Measurements from ENCODE around the gene FBXO34.

FBXO34 gene

GRCh38 chr14:55377236-55377635 is 106.0 kb downstream of the FBXO34 start:
- WGBS (ENCODE audit: extremely low coverage, insufficient coverage, insufficient read length), result no CpG with 5 or more reads among the region's 5 CpGs
- Histone ChIP-seq H3K14ac (ENCODE audit: low read length) (no peak overlapping the region), H3K27me3 (ENCODE audit: insufficient read depth, low read length) (no peaks in the 10 kb centered on the region)

GRCh38 chr14:55381040-55381439 is 109.8 kb downstream of the FBXO34 start:
- Histone ChIP-seq H3K27ac (ENCODE audit: low read depth, low read length) (no peak overlapping the region), H2BK120ac (ENCODE audit: insufficient read depth, low read length, poor library complexity) (no peak overlapping the region), H3K4me3 (ENCODE audit: low read depth, low read length) (no peak overlapping the region), H2AK5ac (ENCODE audit: low read length) (no peak overlapping the region), H3K4ac (ENCODE audit: low read depth, low read length) (no peak overlapping the region), H2AFZ (ENCODE audit: insufficient read depth, low read length, poor library complexity) (no peak overlapping the region), H4K91ac (ENCODE audit: low read depth, low read length) (no peak overlapping the region), H3K23ac (ENCODE audit: low read length) (no peak overlapping the region), H4K12ac (ENCODE audit: low read depth, low read length) (no peak overlapping the region), H4K8ac (ENCODE audit: low read depth, low read length) (no peak overlapping the region), H3K4me1 (ENCODE audit: control insufficient read depth in 1 of 2, insufficient read depth in 2 of 2, low read length in 2 of 2) (peaks cover 0 to 3% of the 10 kb centered on the region in 2 experiments), H3K79me2 (ENCODE audit: control insufficient read depth, insufficient read depth, low read length, poor library complexity) (no peaks in the 10 kb centered on the region), H3K18ac (ENCODE audit: low read length) (no peak overlapping the region), H3K14ac (ENCODE audit: low read length) (no peak overlapping the region), H3K9ac (ENCODE audit: low read length) (no peak overlapping the region), H3K27me3 (ENCODE audit: insufficient read depth, low read length) (no peaks in the 10 kb centered on the region), H2BK12ac (ENCODE audit: low read length) (no peak overlapping the region), H3K79me1 (ENCODE audit: low read length) (no peaks in the 10 kb centered on the region), H3K4me2 (ENCODE audit: low read length) (no peak overlapping the region), H3K36me3 (ENCODE audit: control insufficient read depth in 1 of 2, insufficient read depth in 2 of 2, low read length in 2 of 2) (peaks cover 6 to 17% of the 10 kb centered on the region in 2 experiments), H3K9me3 (ENCODE audit: insufficient read depth, low read depth, low read length) (no peaks in the 10 kb centered on the region), H2BK5ac (ENCODE audit: low read depth, low read length, poor library complexity) (no peak overlapping the region)
- peak; percentile 11 to 69 for DNase-seq
- no CpG with 5 or more reads among the region's 5 CpGs for WGBS (ENCODE audit: extremely low coverage, insufficient coverage, insufficient read length)

More at GRCh38 chr14:55377236-55377635, 106.0 kb downstream of the FBXO34 start:
- Histone ChIP-seq H4K91ac (ENCODE audit: low read depth, low read length) (no peak overlapping the region), H2AK5ac (ENCODE audit: low read length) (no peak overlapping the region), H3K79me1 (ENCODE audit: low read length) (no peaks in the 10 kb centered on the region), H2BK12ac (ENCODE audit: low read length) (no peak overlapping the region), H3K36me3 (ENCODE audit: control insufficient read depth in 1 of 2, insufficient read depth in 2 of 2, low read length in 2 of 2) (peaks cover 4 to 12% of the 10 kb centered on the region in 2 experiments), H3K23ac (ENCODE audit: low read length) (no peak overlapping the region), H2BK120ac (ENCODE audit: insufficient read depth, low read length, poor library complexity) (no peak overlapping the region), H4K12ac (ENCODE audit: low read depth, low read length) (no peak overlapping the region), H3K4me1 (ENCODE audit: control insufficient read depth in 1 of 2, insufficient read depth in 2 of 2, low read length in 2 of 2) (peaks cover 0 to 3% of the 10 kb centered on the region in 2 experiments), H3K4ac (ENCODE audit: low read depth, low read length) (no peak overlapping the region), H3K9me3 (ENCODE audit: insufficient read depth, low read depth, low read length) (no peaks in the 10 kb centered on the region), H3K4me2 (ENCODE audit: low read length) (no peak overlapping the region), H3K4me3 (ENCODE audit: low read depth, low read length) (no peak overlapping the region), H3K79me2 (ENCODE audit: control insufficient read depth, insufficient read depth, low read length, poor library complexity) (no peaks in the 10 kb centered on the region), H2AFZ (ENCODE audit: insufficient read depth, low read length, poor library complexity) (no peak overlapping the region), H3K18ac (ENCODE audit: low read length) (no peak overlapping the region), H4K8ac (ENCODE audit: low read depth, low read length) (no peak overlapping the region), H3K27ac (ENCODE audit: low read depth, low read length) (no peak overlapping the region), H3K9ac (ENCODE audit: low read length) (no peak overlapping the region), H2BK5ac (ENCODE audit: low read depth, low read length, poor library complexity) (no peak overlapping the region)
- DNase-seq, result no peak

GRCh38 chr14:55381561-55381960 is 110.3 kb downstream of the FBXO34 start:
- H3K9ac ChIP-seq (ENCODE audit: low read length), result no peak overlapping the region

GRCh38 chr14:55382483-55382882 is 111.3 kb downstream of the FBXO34 start:
- H3K79me2 ChIP-seq (ENCODE audit: control insufficient read depth, insufficient read depth, low read length, poor library complexity), result no peaks in the 10 kb centered on the region
- no peaks in the 10 kb centered on the region for H3K79me1 ChIP-seq (ENCODE audit: low read length)
- H2BK5ac ChIP-seq (ENCODE audit: low read depth, low read length, poor library complexity), result no peak overlapping the region
- no peak overlapping the region for H4K91ac ChIP-seq (ENCODE audit: low read depth, low read length)
- peaks cover 6 to 15% of the 10 kb centered on the region in 2 experiments for H3K36me3 ChIP-seq (ENCODE audit: control insufficient read depth in 1 of 2, insufficient read depth in 2 of 2, low read length in 2 of 2)
- no peak overlapping the region for H2BK120ac ChIP-seq (ENCODE audit: insufficient read depth, low read length, poor library complexity)
- no peak overlapping the region for H2AK5ac ChIP-seq (ENCODE audit: low read length)
- H3K4me2 ChIP-seq (ENCODE audit: low read length), result no peak overlapping the region
- H3K27ac ChIP-seq (ENCODE audit: low read depth, low read length), result no peak overlapping the region
- H2BK12ac ChIP-seq (ENCODE audit: low read length), result no peak overlapping the region
- no peak overlapping the region for H3K9ac ChIP-seq (ENCODE audit: low read length)
- no peak overlapping the region for H3K23ac ChIP-seq (ENCODE audit: low read length)
- H3K27me3 ChIP-seq (ENCODE audit: insufficient read depth, low read length), result no peaks in the 10 kb centered on the region
- H3K4me1 ChIP-seq (ENCODE audit: control insufficient read depth in 1 of 2, insufficient read depth in 2 of 2, low read length in 2 of 2), result peaks cover 0 to 3% of the 10 kb centered on the region in 2 experiments
- no peak overlapping the region for H4K8ac ChIP-seq (ENCODE audit: low read depth, low read length)
- H3K4ac ChIP-seq (ENCODE audit: low read depth, low read length), result no peak overlapping the region
- no peak overlapping the region for H4K12ac ChIP-seq (ENCODE audit: low read depth, low read length)
- no CpG with 5 or more reads among the region's 4 CpGs for WGBS (ENCODE audit: extremely low coverage, insufficient coverage, insufficient read length)
- no peaks in the 10 kb centered on the region for H3K9me3 ChIP-seq (ENCODE audit: insufficient read depth, low read depth, low read length)
- no peak overlapping the region for H3K14ac ChIP-seq (ENCODE audit: low read length)
- no peak overlapping the region for H2AFZ ChIP-seq (ENCODE audit: insufficient read depth, low read length, poor library complexity)
- DNase-seq, result peak; percentile 86 to 97
- no peak overlapping the region for H3K18ac ChIP-seq (ENCODE audit: low read length)
- no peak overlapping the region for H3K4me3 ChIP-seq (ENCODE audit: low read depth, low read length)

More at GRCh38 chr14:55381561-55381960, 110.3 kb downstream of the FBXO34 start:
- H3K27ac ChIP-seq (ENCODE audit: low read depth, low read length), result no peak overlapping the region
- no peaks in the 10 kb centered on the region for H3K79me1 ChIP-seq (ENCODE audit: low read length)
- H2BK12ac ChIP-seq (ENCODE audit: low read length), result no peak overlapping the region
- H2BK5ac ChIP-seq (ENCODE audit: low read depth, low read length, poor library complexity), result no peak overlapping the region
- H3K4ac ChIP-seq (ENCODE audit: low read depth, low read length), result no peak overlapping the region
- no peak overlapping the region for H4K12ac ChIP-seq (ENCODE audit: low read depth, low read length)
- no peak overlapping the region for H3K4me3 ChIP-seq (ENCODE audit: low read depth, low read length)
- no CpG with 5 or more reads among the region's 2 CpGs for WGBS (ENCODE audit: extremely low coverage, insufficient coverage, insufficient read length)
- H2AK5ac ChIP-seq (ENCODE audit: low read length), result no peak overlapping the region
- no peak overlapping the region for H4K8ac ChIP-seq (ENCODE audit: low read depth, low read length)
- H2AFZ ChIP-seq (ENCODE audit: insufficient read depth, low read length, poor library complexity), result no peak overlapping the region
- peaks cover 0 to 3% of the 10 kb centered on the region in 2 experiments for H3K4me1 ChIP-seq (ENCODE audit: control insufficient read depth in 1 of 2, insufficient read depth in 2 of 2, low read length in 2 of 2)
- no peaks in the 10 kb centered on the region for H3K9me3 ChIP-seq (ENCODE audit: insufficient read depth, low read depth, low read length)
- H3K79me2 ChIP-seq (ENCODE audit: control insufficient read depth, insufficient read depth, low read length, poor library complexity), result no peaks in the 10 kb centered on the region
- H3K36me3 ChIP-seq (ENCODE audit: control insufficient read depth in 1 of 2, insufficient read depth in 2 of 2, low read length in 2 of 2), result peaks cover 6 to 15% of the 10 kb centered on the region in 2 experiments
- H3K27me3 ChIP-seq (ENCODE audit: insufficient read depth, low read length), result no peaks in the 10 kb centered on the region
- no peak overlapping the region for H2BK120ac ChIP-seq (ENCODE audit: insufficient read depth, low read length, poor library complexity)
- H3K4me2 ChIP-seq (ENCODE audit: low read length), result no peak overlapping the region
- H3K14ac ChIP-seq (ENCODE audit: low read length), result no peak overlapping the region
- no peak overlapping the region for H4K91ac ChIP-seq (ENCODE audit: low read depth, low read length)
- no peak overlapping the region for H3K23ac ChIP-seq (ENCODE audit: low read length)
- no peak overlapping the region for H3K18ac ChIP-seq (ENCODE audit: low read length)
- DNase-seq, result no peak

Measured in trophoblast cell (in vitro differentiated cells and primary cell).